Superior temporal gyrus (tissue), 1 donor: ENCODE measurements around the gene ATP1B1.

ENCODE experiments used
- DNase-seq: peaks from one replicate; pipeline ENCODE4 v3.0.0-alpha.2; 2016; ENCODE audit errors: extremely low spot score

Gene ATP1B1

DNA sequence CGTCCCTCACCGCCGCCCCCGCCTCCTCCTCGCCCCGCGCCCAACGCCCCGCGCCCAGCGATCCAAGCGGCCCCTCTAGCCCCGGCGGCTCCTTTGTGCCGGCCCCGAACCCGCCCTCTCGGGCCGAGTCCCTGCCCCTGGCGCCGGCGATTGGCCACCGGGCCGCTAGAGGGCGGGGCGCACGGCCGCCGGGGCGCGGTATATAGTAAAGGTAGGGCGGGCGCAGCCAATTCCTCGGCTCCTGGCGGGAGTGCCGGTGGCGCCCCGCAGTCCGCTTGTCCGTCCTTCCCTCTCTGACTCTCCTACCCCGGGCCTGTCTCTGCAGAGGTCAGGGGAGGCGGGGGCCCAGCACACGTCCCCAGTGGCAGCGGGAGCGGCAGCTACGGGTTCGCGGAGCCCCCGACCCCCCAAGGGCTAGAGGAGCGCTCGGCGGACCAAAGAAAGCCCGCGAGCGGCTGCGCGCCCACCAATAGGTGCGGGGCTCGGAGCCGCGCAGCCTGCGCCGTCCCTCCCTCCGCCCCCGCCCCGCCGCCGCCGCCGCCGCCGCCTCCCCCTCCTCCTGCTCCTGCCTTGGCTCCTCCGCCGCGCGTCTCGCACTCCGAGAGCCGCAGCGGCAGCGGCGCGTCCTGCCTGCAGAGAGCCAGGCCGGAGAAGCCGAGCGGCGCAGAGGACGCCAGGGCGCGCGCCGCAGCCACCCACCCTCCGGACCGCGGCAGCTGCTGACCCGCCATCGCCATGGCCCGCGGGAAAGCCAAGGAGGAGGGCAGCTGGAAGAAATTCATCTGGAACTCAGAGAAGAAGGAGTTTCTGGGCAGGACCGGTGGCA is at the start of gene ATP1B1:
Gene ATP1B1 (plus strand): TSS at position 596 of the 826 bp plus-strand sequence. CDS start 140 bp downstream, at position 736.
- DNase-seq = peak; percentile 92

DNA sequence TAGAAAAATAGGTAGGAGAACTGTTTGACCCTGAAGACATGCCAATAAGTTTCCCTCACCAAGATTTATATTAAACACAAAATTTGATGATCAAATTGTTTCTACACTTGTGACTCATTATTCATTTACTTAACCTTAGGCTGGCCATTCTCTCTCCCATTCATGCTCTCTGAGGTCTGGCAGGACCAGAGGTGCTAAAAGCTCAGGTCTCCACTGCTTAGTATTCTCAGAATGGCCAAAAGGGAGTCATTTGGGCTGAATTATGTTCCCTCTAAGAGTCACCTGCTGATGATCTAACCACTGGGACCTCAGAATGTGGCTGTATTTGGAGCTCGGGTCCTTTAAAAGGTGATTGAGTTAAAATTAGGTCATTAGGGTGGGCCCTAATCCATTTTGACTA is 47.1 kb upstream of the ATP1B1 start:
- no peak for DNase-seq

DNA sequence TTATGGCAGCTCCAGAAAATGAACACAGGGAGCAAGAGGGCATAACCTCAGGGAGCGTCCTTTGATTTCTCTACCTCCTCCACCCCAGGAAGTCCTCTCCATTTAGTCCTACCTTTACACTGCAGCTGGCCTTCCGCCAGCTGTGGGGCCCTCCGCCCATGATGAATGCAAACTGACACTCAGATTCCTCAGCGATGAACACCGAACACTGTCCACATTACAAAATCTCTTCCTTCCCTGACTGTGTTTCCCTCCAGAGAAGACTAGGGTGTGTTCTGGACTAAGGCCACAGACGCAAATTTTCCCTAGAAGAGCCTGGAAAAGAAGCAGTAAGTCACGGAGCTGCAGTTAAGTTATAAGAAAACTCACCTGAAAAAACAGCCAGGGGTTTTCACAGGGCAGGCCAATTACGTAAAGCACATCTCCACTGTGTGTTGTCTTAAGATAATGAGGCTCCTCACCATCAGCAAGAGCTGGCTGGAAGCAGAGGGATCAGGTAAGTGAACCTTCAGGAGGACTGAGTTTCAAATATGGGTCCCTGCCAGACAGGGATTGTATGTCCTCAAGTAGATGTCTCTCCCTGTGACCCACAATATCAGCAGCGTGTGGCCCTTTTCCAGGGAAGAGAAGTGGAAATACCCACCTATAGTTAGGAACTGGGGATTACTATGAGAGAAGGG is 46.3 kb upstream of the ATP1B1 start:
- DNase-seq = no peak

DNA sequence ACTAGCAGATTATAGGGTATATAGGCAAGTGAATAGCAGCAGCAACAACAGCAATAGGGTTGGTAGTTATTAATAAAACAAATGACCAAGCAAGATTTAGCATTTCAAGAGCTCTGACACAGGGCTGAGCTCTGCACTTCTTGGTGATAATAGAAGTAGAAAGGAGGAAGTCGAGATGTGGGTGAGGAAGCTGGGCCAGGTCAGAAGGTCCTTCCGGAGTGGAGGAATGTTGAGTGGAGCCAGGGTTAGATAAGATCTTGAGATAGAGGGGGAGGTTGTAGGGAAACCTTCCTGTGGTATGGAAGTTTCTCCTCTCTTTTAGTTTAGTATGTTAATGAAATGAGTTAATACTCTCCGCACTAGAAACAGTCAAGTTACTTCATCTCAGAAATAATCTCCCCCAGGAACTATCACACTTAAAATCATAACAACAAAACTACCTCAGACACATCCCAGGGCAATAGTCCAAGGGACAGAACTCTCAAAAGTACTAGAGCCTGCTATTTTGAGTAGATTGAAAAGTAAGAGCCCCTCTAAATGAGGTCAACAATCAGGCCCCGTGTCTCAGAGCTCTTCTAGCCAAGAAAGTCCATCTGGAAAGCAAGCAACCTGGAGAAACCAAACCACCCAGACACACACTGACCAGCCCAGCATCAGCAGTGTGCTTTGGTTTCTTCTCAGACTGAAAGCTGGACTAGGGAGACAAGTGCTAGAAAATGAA is 45.4 kb upstream of the ATP1B1 start:
- DNase-seq = no peak

DNA sequence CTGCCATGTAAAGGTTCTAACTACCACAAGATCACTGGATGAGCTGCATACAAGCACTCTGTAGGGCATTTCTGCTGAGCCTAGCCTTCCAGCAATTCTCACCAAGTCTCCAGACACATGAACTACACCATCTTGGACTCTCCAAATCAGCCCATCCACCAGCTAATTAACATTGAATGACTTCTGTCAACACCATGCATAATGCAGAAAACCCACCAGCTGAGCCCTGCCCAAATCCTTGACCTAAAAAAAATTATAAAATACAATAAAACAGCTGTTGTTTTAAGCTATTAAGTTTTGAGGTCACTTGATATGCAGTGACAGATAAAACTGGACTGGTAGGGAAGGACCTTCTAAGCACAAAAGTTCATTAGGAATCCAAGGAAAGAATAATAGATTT is 44.3 kb upstream of the ATP1B1 start:
- no peak for DNase-seq

DNA sequence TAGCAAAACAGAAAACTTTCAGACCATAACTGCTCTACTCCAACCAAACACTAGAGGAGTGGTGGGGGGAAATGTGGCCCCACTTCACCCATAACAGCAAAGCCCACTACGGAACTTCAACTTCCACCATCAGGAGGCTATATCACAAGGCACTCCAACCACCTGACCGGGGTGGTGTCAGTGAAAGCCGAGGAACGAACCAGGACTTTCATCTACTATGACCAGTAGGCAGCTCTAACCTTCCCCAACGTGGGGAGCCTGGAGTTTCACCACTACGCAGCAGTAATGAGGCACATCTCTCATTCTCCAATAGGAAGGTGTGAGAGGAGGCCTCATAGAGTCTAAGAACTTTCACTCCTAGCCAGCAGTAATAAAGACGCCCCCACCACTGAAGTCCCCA is 42.4 kb upstream of the ATP1B1 start:
- DNase-seq = no peak

DNA sequence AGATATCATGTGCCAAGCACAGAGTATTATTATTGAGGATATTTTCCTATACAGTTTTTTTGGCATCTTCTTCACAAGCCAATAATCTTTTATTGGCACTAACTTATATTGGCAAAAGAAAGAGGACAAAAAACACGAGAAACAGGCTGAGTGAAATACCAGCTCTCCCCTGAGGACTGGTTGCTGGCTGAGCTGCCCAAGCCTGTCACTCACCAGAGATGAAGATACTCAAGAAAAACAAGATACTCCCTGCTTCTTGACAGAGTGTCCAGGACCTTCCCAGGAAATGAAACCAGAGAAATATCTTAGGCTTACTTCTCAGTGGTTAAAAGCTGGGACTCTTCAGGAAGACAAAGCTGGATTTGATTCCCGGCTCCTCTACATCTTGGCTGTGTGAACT is 35.9 kb upstream of the ATP1B1 start:
- no peak for DNase-seq

DNA sequence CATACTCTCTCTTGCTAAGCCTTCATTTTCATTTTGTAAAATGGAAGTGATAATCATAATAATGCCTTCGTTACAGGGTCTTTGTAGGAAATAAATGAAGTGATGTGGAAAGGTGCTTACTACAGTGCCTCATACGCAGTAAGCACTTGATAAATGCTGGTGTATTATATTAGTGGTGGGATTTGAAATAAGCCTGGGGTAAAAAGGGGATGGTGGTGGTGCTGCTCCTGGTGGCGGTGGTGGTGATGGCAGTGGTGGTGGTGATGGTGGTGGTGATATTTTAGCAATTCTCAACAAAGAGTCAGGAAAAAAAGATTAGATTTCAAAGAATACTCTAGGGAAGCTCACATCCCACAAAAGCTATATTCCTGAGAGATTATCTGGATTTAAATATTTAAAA is 35.5 kb upstream of the ATP1B1 start:
- no peak for DNase-seq

DNA sequence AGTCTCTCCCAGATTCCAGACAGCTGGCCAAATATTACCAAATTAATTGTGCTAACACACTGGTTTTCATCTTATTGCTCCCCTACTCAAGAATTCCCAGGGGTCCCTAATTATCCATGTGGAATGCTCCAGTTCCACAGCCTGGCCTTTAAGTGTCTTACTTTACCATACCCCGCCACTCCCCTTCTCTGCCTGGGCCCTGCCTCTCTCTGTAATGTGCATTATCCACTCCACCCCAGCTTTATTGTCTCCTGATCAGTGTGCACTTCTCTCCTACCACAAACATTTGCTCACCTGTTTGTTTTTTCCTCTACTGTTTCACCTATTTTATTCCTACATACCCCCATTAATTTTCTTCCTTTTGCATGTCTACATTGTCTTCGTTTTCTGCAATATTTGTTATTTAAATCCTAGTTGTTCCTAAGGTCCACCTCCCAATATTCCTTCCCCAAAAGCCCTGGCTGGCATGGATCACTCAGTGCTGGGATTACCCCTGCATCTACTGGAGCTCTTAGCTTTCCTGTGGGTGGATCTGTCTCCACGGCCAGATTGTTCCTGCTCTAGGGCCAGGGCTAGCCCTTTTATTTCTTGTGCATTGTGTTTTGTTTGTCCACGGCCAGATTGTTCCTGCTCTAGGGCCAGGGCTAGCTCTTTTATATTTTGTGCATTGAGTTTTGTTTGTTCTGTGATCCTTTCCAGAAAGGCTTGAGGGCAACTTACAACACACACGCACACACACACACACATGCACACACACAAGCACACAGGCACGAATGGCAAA is 33.4 kb upstream of the ATP1B1 start:
- DNase-seq = no peak

DNA sequence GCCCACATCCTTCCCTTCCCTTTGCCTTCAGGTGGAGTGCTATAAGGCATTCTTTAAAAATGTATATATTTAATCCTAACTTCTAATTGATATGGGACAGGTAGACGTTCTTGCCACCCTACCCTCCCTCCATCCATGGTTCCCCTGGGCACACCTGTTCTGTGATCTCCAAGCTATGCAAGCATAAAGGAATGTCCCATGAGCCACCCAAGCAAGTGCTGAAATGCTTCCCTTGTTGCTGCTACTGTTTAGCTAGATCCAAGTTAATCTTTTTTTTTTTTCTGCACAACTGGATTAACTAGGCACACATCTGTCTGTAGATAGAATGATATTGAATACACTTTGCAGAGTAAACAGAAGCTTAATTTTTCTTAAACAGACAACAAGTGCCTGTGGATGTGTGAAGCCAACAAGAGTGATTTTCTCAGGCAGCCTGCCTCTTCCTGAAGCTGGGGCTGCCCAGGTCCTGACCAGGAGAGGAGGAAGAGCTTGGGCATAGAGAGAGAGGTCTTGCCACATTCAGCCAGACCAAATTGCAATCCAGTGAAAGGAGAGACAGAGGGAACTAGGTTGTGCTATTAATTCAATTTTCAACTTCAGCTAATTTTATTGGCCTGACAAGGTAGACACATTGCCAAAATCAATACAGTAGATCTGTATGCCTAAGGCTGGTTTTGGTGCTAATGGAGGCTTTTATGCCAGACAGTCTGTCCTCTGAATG is 28.2 kb upstream of the ATP1B1 start:
- DNase-seq = no peak

DNA sequence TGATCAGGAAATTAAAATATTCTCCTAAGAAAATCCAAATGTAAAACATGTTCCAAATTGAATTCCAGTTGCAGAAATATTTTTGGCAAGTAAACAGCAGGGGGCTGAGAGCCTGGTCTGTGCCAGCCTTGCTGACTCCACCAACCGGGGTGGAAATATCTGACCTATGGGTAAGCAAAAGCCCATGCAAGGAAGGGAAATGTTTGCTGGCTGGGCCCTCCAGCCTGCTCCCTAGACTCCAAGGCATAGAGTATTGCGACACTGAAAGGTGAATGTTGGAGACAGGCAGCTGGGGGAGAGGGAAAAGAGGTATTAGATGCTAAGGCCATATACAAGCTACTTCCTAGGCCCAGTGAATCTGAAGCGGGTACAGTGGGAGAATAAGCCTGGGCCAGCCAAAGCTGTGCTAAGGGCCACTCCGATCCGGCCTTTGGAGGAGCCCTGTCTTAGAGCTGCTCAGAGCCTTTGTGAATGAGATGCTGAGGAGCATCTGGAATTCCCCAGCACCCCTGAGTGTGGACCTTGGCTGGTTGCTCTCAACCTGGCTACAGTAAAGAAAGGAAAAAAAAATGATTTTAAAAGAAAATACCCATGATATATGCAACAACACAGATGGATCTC is 24.9 kb upstream of the ATP1B1 start:
- no peak for DNase-seq

DNA sequence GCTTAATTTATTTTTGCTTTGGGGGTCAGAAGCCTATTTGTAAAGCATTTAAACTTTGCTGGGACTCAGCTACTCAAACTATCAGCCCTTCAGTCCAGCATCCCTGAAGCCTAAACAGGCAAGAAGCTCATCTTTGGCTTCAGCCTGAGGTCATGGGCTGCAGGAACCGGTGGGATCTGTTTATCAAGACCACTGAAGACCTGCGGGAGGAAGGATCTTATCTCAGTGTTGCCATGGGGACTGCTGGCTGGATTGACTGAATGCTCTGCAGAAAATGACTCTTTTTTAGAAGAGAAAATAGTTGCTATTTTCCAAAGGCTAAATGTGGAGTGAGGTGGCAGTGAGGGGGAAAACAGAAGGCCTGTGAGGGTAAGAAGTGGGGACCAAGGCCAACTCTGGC is 20.6 kb upstream of the ATP1B1 start:
- peak; percentile 29 for DNase-seq

DNA sequence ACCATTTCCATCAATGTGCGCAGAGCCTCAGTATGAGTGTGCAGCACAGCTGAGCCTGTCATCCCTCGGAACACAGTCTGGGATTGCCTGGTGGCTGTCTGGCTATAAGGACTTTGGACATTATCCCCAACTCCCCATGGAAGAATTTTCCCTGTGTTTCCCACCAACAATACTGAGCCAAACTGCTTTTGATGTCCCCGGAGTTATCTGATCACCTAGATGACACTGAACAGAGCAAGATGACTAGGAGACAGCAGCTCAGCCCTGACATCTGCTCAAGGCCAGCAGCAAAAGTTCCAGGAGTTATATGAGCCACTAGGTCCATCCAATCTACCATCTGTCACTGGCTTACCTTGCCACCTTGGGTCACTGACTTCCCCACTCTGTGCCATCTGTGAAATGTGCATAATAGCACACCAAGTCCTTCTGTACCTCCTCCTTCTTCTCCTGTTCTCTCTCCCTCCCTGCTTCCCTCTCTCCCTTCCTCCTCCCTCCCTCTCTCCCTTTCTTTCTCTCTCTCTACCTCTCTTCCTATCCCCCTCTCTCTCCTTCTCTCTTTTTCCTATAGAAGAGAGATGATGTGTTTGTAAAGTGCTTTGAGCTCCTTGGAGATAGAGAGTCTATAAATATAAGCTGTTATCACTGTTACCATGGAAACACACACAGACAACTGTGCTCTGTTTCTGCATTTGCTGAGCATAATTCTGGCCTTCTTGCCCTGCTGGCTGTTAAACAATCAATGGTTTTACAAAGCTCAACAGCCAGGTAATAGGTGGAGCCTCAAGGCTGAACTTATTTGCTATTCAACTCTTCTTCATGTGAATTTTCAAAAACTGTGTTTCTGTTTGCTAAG is 19.7 kb upstream of the ATP1B1 start:
- peak; percentile 83 for DNase-seq

DNA sequence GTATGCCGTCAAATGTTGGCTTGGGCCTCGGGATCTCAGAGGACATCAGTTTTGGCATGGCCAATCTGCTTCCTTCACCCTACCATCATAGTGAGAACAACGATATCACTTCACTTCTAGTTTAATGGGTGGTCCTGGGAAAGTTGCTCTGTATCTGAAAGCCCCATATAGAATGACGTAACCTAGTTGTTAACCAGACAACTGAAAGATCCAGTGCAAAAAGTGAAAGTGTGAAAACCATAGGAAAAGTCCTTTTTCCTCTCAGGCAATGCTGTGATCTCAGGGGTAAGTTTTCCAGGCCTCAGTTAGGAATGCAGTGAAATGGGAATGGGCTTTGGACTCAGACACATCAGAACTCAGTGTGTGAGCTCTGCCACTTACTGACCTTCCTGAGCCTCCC is 18.6 kb upstream of the ATP1B1 start:
- peak; percentile 36 for DNase-seq

DNA sequence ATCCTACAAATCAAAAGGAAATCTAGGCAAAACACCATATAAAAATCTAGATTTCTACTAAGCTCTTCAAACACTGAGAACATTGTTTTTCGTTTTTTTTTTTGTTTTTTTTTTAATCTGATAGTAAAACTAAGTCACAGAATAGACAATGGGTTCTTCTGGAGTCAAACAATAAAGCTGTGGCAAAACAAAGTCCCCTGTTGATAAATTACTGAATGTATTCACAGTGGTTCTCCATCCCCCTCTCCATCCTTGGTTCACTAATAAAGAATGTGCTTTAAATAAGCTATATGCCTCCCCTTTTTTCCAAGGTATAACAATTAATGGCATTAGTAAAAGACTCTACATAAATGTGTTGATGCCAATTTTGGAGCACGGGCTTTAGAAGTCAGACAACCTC is 16.7 kb upstream of the ATP1B1 start:
- DNase-seq = peak; percentile 95

DNA sequence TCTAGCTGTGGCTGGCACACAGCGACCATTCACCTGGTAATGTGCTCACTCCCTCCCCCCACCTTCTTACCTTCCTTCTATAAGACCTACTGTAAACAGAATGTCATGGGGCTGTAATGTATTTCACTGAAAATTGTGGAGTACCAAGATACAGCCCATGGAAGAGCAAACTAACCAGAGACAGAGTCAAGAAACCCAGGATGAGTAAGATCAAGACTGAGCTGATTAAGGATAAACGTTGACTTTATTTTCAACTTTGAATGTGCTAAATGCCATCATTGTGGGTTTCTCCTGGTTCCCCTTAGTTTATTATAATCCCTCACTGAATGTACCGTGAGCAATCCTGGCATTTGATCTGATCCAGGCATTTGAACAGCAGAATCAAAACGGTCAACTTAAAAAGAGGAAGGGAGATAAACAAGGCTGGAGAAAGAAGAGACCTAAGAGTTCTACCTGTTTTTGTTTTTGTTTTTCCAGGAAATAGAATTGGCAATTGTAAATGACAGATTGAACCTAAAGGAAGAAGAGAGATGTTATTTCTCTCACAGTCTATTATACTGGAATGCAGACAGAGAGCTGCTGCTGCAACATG is 16.1 kb upstream of the ATP1B1 start:
- DNase-seq = no peak

DNA sequence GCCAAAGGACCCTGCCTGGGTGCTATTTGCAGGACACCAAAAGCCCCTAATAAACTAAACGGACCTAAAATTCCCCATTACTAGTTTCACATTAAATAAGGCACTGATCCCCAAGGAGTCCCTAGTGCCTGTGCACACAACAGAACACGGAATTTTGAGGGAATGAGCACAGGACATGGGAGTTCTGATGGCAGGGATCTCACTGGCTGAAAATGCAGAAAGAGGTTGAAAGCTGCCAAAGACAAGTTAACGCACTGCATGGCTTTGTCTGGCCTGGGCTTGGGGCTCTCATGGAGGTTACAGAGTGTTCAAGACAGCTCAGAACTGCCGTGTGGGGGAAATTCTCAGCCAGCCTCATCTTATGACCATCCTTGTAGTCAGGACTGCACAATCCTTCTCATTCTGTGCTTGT is 15.6 kb upstream of the ATP1B1 start:
- peak; percentile 78 for DNase-seq

DNA sequence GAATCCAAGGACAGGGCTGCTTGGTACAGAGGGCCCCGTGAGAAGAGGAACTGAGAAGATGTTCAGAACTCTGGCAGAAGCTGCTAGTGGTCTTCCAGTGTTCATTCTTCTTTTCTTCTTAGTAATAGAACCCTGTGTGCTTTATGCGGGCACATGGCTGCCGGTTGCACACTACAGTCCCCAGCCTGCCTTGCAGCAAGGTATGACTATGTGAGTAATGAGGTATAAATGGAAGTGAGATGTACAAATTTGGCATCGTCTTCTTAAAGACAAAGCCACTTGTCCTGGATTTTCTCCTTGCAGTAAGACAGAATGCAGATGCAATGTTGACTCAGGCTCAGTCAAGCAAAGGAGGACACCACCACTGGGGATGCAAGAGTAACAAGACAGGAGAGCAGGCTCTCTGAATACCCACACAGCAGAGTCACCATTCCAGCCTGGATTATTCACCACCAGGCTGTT is 15.0 kb upstream of the ATP1B1 start:
- DNase-seq = peak; percentile 80

DNA sequence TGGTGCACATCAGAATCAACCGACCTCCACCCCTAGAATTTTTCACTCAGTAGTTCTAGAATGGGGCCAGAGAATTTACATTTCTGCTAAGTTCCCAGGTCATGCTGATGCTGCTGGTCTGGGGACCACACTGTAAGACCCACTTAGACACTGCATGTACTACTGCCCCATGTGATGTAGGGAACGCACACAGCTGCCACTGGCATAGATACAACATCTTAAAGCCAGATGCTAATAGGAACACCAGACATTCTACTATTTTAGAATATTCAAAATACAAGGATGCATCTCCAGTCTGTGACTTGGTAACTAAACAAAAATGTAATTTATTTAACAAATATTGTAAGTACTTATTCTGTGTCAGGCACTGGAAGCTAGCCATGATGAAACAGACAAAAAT is 14.1 kb upstream of the ATP1B1 start:
- no peak for DNase-seq
